ENCODE data around the gene SSUH2.

The SSUH2 gene

GRCh38 chr3:8593021-8593827 is 51.4 kb downstream of the SSUH2 start:
- no peak for TF ChIP-seq GATA2 (IDR thresholded peaks at IDR 0.05; ENCODE audit: low read depth, low read length)
- TF ChIP-seq GATA3 (IDR thresholded peaks at IDR 0.05; ENCODE audit: low read depth, low read length) = no peak

- TF ChIP-seq GATA3 (IDR thresholded peaks at IDR 0.05; ENCODE audit: low read depth, low read length) = no peak
- no peak for TF ChIP-seq GATA2 (IDR thresholded peaks at IDR 0.05; ENCODE audit: low read depth, low read length)
Observed at GRCh38 chr3:8589880-8590556, 54.6 kb downstream of the SSUH2 start.

GRCh38 chr3:8584661-8585060 is 59.9 kb downstream of the SSUH2 start:
- TF ChIP-seq GATA2 (IDR thresholded peaks at IDR 0.05; ENCODE audit: low read depth, low read length) (no peak), GATA3 (IDR thresholded peaks at IDR 0.05; ENCODE audit: low read depth, low read length) (no peak)

DNA sequence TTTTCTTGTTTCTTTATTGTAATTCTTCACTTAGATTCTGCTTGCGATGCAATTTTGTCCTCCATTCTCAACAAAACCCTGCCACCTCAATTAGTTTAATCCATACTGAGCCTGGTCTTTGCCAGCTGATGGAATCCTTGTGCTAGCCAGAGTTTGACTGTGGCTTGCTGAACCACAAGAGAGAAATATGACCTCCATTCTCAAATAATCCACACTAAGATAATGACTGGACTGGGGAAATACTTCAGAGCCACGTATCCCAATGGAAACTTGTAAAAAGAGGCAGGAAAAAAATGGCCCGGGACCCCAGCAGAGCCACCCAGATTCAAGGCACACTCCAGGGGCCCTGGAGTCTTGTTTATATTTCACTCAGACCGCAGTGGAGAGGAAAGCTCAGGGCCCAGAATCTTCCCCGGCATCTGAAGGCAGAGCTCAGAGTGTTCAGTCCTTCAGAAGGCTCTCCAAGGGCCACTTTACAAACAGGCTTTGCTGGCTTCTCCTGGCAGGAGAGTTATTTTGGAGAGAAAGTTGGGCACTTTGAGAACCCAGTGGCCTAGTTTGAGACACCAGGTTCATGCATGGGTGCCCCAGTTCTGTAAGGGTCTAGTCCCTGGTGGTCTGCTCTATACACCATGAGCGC is 62.7 kb downstream of the SSUH2 start:
- no peak for TF ChIP-seq GATA3 (IDR thresholded peaks at IDR 0.05; ENCODE audit: low read depth, low read length)
- TF ChIP-seq GATA2 (IDR thresholded peaks at IDR 0.05; ENCODE audit: low read depth, low read length) = no peak

- no peak for TF ChIP-seq GATA3 (IDR thresholded peaks at IDR 0.05; ENCODE audit: low read depth, low read length)
- TF ChIP-seq GATA2 (IDR thresholded peaks at IDR 0.05; ENCODE audit: low read depth, low read length) = no peak
Observed at GRCh38 chr3:8581373-8581772, 63.2 kb downstream of the SSUH2 start.

DNA sequence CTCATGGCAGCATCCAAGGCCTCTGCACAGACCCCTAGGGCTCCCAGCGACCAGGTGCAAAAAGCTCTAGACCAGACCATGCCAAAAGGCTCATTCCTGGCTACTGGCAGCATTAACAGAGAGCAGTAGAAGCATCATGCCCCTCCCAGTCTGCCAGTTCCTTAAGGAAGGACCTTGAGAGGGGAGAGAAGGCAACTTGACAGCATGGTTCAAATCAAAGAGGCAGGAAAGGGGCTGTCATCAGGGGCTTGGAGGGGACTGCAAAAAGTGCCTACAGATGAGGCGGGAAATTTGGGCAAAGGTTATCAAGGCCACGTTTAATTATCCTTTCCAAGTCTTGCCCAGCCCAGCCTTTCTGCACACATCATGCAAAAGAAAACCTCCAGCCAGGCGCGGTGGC is 64.7 kb downstream of the SSUH2 start:
- no peak for TF ChIP-seq GATA3 (IDR thresholded peaks at IDR 0.05; ENCODE audit: low read depth, low read length)
- no peak for TF ChIP-seq GATA2 (IDR thresholded peaks at IDR 0.05; ENCODE audit: low read depth, low read length)

- TF ChIP-seq GATA3 (IDR thresholded peaks at IDR 0.05; ENCODE audit: low read depth, low read length) (no peak), GATA2 (IDR thresholded peaks at IDR 0.05; ENCODE audit: low read depth, low read length) (no peak)
Observed at GRCh38 chr3:8579096-8579495, 65.5 kb downstream of the SSUH2 start.

DNA sequence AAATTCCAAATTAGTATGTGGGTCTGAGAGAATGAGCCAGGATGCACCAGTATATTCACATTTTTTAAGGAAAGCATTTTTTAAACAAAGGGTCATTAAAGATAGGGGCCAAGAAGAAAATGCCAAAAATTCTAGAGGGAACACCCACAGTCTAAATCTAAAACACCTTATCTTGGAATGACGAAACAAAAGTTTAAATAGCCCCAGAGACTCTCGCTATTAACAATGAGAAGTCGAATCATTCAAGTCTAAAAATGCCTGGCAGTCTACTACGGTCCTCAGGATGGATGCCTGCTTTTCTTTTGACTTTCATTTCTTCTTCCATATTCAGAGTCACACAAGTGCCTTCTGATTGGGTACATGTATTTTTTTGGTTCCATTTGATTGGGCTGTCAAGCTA is 66.3 kb downstream of the SSUH2 start:
- TF ChIP-seq GATA3 (IDR thresholded peaks at IDR 0.05; ENCODE audit: low read depth, low read length) (no peak), GATA2 (IDR thresholded peaks at IDR 0.05; ENCODE audit: low read depth, low read length) (no peak)

DNA sequence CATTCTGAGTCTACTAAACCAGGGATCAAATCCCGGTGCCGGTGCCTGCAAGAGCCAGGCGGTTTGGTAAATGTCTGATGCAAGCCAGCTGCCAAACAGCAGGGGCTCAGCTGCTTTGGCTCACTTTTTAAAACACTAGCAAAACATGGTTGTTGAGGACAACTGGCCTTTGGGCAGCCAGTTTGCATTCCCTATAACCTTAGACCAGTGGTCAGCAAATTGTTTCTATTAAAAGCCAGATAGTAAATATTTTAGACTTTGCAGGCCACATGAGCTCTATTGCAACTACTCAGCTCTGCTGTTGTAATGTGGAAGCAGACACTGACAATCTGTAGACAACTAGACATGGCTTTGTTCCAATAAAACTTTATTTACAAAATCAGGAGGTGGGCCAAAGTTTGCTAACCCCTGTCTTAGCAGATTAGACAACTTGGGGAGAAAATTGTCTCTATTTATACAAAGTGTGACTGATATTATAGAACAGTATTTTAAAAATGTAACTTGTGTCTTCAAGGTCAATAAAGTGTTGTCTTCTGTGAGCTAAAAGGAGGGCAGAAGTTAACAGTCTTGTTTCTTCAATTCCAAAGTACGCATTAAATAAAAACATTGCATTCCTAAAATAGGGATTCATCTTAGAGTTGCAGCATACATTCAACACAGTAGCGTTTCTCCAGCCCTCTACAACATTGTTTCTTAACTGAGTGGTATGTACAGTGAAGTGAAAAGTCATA is 67.6 kb downstream of the SSUH2 start:
- TF ChIP-seq GATA2 (IDR thresholded peaks at IDR 0.05; ENCODE audit: low read depth, low read length) (no peak), GATA3 (IDR thresholded peaks at IDR 0.05; ENCODE audit: low read depth, low read length) (no peak)

- no peak for TF ChIP-seq GATA2 (IDR thresholded peaks at IDR 0.05; ENCODE audit: low read depth, low read length)
Observed at GRCh38 chr3:8576436-8576835, 68.2 kb downstream of the SSUH2 start.

GRCh38 chr3:8575364-8576104 is 69.1 kb downstream of the SSUH2 start:
- TF ChIP-seq GATA2 (IDR thresholded peaks at IDR 0.05; ENCODE audit: low read depth, low read length) (no peak), GATA3 (IDR thresholded peaks at IDR 0.05; ENCODE audit: low read depth, low read length) (no peak)

DNA sequence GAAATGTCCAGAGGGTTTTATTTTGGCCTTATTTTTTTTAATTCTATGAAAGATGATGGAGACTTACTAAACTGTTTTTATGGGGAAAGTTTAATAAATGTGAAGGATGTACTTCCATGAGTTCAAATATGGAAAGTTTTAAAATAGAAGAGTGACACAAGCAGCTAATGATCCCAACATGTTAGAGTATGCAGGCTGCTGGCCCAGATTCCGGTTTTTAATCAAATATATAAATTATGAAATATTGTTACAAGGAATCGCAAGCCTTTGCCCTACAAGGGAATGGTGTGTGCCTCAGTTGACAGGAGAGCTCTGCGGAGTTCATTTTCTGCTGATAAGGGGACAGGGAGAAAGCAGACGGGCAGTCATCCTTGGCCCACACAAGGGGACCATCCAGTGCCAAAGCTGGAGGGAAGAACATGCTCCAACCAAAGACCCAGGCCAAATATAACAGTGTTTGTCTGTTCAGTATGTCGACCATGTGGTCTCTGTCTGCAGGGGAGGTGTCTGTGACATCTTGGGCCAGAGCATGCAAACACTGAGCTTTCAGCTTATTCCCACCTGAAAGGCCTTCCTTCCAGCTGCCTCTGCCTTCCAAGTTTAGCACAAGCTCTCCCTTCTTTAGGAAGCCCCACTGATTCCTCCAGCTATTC is 69.8 kb downstream of the SSUH2 start:
- no peak for TF ChIP-seq GATA2 (IDR thresholded peaks at IDR 0.05; ENCODE audit: low read depth, low read length)
- no peak for TF ChIP-seq GATA3 (IDR thresholded peaks at IDR 0.05; ENCODE audit: low read depth, low read length)

DNA sequence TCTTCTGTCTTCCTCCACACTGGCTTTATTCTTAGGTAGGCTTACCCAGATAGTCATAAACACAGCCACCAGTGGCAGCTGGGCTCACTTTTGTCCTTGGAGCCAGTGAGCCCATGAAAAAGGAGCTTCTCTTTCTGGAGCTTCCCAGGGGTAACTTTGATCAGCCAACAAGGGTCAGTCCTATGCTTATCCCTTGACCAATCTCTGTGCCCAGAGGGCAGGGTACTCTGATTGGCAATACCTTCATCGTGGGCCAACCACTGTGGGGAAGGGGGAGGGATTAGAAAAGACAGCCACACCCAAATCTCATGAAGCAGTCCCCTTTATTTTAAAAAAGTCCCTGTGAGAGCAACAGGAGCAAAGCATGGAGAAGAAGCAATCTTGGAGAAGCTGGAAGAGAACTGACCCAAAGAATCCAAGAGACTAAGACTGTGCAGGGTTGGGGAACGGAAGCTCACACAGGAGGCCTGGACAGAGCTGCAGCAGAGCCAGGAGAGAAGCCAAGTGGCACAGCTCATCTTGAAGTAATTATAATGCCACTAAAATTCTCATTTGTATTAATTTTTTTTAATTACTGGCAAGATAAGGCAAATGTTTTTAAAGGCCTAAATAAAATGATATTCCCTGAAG is 70.4 kb downstream of the SSUH2 start:
- TF ChIP-seq GATA3 (IDR thresholded peaks at IDR 0.05; ENCODE audit: low read depth, low read length) (no peak), GATA2 (IDR thresholded peaks at IDR 0.05; ENCODE audit: low read depth, low read length) (no peak)
